ENCODE measurements around the gene HS1BP3.

Gene HS1BP3

GRCh38 chr2:20615068-20615465, 35.8 kb downstream of the HS1BP3 start:
- DNase-seq: no peak

- no peak for DNase-seq
These were observed 36.5 kb downstream of the HS1BP3 start for GRCh38 chr2:20614201-20615067.

- DNase-seq: no peak
These were observed 37.7 kb downstream of the HS1BP3 start for GRCh38 chr2:20612925-20613916.

GRCh38 chr2:20611844-20612356, 39.0 kb downstream of the HS1BP3 start:
- DNase-seq: no peak

GRCh38 chr2:20611077-20611843, 39.6 kb downstream of the HS1BP3 start:
- DNase-seq: no peak

- DNase-seq: no peak
These were observed 40.9 kb downstream of the HS1BP3 start for GRCh38 chr2:20609995-20610357.

- DNase-seq: no peak
These were observed 41.4 kb downstream of the HS1BP3 start for GRCh38 chr2:20609349-20609994.

GRCh38 chr2:20608666-20609348, 42.1 kb downstream of the HS1BP3 start:
- no peak for DNase-seq

- DNase-seq: no peak
These were observed 43.5 kb downstream of the HS1BP3 start for GRCh38 chr2:20607446-20607845.

GRCh38 chr2:20606198-20606597, 44.7 kb downstream of the HS1BP3 start:
- DNase-seq: no peak

GRCh38 chr2:20604951-20605381, 45.9 kb downstream of the HS1BP3 start:
- no peak for DNase-seq

- DNase-seq: no peak
These were observed 46.4 kb downstream of the HS1BP3 start for GRCh38 chr2:20604401-20604911.

- no peak for DNase-seq
These were observed 47.1 kb downstream of the HS1BP3 start for GRCh38 chr2:20603791-20604190.

- no peak for DNase-seq
These were observed 48.1 kb downstream of the HS1BP3 start for GRCh38 chr2:20602803-20603202.

GRCh38 chr2:20600756-20601325, 50.1 kb downstream of the HS1BP3 start:
- DNase-seq: no peak

GRCh38 chr2:20599861-20600461, 50.9 kb downstream of the HS1BP3 start:
- DNase-seq: no peak

- DNase-seq: no peak
These were observed 51.8 kb downstream of the HS1BP3 start for GRCh38 chr2:20599001-20599600.

- DNase-seq: no peak
These were observed 53.1 kb downstream of the HS1BP3 start for GRCh38 chr2:20597860-20598183.

- DNase-seq: no peak
These were observed 53.7 kb downstream of the HS1BP3 start for GRCh38 chr2:20596973-20597859.

Data from activated T-cell treated with anti-CD3 and anti-CD28 coated beads for 4 hours (primary cell).